GM12872 (cell line): ENCODE measurements around the gene OXT.

Experiments
- CTCF ChIP-seq: IDR thresholded peaks from 3 replicates; pipeline ENCODE4 v1.5.1; 2011; ENCODE audit warnings: low read depth, mild to moderate bottlenecking, low read length, moderate library complexity; ENCODE audit not compliant: insufficient read depth

The OXT gene

DNA sequence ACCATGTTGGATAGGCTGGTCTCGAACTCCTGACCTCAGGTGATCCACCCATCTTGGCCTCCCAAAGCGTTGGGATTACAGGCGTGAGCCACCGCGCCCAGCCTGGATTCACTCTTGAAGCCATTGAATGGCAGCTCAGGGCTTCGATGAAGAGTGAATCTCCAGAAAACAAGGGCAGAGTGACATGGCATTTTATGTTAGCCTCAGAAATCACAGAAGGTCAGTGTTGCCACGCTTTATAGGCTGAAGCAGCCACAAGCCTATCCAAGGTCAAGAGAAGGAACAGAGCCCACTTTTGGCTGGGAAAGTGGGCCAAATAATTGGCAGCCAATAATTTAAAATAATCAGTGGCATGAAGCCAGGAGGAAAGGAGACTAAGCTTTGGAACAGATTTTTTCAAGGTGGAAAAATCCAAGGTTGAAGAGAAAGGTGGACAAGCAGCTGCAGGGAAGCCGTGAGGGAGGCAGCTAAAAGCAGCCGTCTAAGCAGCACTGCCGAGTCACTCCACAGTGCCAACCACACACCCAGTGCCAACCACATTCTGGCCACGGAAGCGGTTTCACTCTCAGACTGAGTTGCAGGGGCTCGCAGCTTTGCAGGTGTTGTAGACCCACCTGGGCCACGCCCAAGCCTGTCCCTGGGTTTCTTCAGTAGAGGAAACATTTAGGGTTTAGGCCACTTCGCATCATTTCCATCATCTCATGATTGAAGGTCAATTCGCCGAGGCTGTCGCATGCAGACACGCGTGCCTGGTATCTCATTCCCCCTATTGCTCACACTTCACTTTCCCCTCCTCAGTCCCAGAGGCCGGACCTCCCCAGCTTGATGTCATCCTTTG is 30.5 kb downstream of the OXT start:
- no peak for TF ChIP-seq CTCF

GRCh38 chr20:3102575-3103368 is 31.4 kb downstream of the OXT start:
- TF ChIP-seq CTCF = no peak

GRCh38 chr20:3103369-3104032 is 32.1 kb downstream of the OXT start:
- no peak for TF ChIP-seq CTCF

DNA sequence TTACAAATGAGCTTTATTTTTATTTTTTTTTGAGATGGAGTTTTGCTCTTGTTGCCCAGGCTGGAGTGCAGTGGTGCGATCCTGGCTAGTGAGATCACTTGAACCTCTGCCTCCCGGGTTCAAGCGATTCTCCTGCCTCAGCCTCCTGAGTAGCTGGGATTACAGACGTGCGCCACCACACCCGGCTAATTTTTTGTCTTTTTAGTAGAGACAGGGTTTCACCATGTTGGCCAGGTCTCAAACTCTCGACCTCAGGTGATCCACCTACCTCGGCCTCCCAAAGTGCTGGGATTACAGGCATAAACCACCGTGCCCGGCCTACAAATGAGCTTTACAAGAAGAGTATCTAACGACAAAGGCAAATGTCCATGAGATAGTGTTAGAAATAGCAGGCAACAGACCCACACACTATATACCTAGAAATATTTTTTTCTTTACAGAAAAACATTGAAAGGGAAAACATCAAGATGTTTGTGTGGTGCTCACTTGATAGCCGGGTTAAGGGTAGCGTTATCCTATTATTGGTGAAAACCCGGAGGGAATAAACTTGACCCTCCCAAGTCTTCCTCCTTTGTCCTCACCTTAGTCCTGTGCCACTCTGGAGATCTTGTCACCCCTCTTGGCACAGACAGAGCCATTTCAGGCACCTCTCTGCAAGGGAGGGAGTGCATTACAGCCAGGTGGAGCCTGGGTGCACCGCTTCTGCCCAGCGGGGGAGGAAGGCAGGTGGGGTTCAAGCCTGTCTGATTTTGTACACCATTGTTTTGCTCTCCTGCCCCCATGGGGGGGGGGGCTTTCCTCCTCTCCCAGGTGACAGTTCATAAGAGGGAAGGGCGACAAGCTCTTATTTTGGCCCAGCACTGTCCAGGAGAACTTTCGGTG is 34.1 kb downstream of the OXT start:
- TF ChIP-seq CTCF = no peak

- no peak for TF ChIP-seq CTCF
Measured at GRCh38 chr20:3106185-3106584, 34.8 kb downstream of the OXT start.

DNA sequence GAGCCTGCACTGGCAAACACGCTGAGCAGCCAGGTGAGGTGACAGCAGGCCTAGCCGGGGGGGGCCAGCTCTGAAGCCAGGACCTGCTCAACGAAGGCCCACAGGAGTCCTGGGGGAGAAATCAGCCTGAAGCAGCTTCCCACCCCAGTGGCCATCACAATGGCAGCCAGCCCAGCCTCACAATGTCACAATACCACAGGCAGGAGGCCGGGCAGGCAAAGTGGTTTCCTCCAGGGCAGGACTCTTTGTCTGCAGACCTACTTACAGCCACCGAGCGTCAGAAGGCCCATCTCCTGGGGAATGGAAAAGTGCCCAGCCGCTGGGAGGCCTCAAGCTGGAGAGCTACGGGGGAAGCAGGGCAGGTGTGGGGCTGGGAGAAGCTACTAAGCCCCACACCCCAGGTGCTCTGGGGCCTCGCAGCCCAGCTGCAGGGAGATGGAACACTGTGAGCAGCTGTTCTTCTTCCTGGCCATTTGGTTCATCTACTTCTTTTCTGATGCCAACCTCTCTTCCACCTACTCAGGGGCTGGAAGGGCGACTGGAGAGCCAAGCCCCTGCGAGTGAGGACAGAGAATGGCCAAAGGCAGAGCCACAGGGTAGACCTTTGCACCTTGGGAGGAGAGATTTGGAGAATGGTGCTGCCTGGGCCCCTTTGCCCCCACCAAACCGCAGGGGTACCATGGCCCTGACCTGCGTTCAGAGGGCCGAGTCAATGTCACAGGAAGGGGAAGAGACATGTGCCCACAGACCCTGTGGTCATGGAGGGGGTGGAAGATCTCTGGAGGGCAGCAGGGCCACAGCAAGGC is 35.4 kb downstream of the OXT start:
- TF ChIP-seq CTCF = no peak
